ENCODE measurements around the gene HOXC13.

- TF ChIP-seq CTCF (optimal IDR thresholded peaks at IDR 0.05 in 1 of 3, IDR thresholded peaks at IDR 0.05 in 1 of 3, conservative IDR thresholded peaks at IDR 0.05 in 1 of 3; ENCODE audit: extremely low read depth in 1 of 3, insufficient read depth in 2 of 3, low read length in 3 of 3), result no peak
- TF ChIP-seq EZH2 (IDR thresholded peaks at IDR 0.05; ENCODE audit: low read length), result no peak
Observed at GRCh38 chr12:53995002-53995377, 56.4 kb downstream of the HOXC13 start.

Measured in keratinocyte (primary cell).